Raji (cell line): ENCODE data around the gene ATR.
A peak's percentile ranks its signal among the peaks of the same experiment; 100 is the strongest.

Experiments used
- POLR2A ChIP-seq: IDR thresholded peaks from 2 replicates; pipeline ENCODE4 v1.6.1; 2011; ENCODE audit warnings: low read depth, low read length, control low read depth; ENCODE audit not compliant: insufficient read depth

The ATR gene

DNA sequence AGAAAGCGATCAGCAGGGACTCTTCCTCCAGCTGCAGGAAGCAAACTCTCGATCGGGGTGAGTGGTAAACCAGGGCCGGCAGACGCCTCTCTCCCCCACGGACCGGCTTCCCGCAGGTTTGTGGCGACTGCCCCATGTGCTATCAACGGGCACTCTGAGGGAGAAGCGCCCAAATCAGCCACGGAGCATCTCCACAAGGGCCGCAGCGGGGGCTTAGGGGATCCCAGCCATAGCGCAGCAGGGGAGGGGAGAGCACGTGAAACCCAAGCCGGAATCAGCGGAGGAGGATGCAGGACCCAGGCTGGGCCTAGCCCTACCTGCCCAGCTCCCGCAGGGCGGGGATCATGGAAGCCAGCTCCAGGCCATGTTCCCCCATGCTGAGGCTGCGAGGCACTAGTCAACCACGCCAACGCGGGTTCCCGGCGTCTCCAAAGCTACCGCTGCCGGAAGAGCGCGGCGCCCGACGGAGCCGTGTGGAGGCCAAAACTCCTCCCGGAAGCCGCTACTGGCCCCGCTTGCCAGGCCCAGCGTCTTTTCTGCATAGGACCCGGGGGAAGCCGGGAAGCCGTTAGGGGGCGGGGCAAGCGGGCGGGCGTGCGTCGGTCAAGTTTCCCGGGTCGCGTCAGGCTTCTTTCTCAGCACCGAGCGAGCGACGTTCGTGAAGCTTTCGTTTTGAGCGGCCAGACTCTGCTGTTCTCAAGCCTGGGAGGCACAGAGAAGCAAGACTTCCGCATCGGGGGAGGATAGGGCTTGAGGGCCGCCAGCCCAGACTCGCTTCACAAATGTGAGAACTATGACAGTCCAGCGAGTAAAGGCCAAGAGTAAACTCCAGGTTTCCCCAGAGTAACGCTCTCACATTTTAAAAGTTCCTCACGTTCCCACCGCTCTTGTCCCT, at the start of gene ATR:
Gene ATR (minus strand): TSS at position 405 of the 895 bp plus-strand sequence. CDS start 29 bp downstream, at position 376.
- peak; percentile 93 for TF ChIP-seq POLR2A

DNA sequence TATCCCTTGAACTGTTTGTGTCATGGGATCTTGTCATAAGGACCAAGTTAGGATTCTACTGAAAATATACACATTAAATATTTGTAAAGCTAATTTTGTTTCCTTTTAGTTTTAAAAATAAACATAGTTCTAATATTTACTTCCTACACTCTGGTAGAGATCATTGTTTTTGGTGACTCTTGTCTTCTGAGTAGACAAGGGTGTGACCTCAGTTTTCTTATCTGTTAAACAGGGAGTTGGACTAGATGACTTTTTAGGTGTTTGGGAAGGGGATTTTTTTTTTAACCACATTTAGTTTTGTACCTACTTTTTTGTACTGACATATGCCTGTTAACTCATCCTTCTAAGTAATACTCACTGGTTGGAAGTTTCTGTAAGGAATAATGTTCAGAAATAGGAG, 48.4 kb upstream of the ATR start:
- no peak for TF ChIP-seq POLR2A

DNA sequence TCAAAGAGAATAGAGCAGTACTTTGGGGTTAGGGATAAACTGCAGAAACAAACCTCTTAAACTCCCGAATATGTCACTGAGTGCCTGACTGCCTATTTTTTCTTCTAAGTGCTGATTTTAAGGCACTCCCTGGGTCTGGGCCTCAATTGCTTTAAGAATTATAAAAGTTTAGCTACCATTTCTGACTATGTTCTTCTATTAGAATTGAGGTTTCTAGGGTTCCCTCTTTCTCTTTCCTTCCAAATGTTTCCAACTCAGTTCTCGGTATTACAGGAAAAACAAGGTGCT, 46.6 kb upstream of the ATR start:
- TF ChIP-seq POLR2A: no peak

DNA sequence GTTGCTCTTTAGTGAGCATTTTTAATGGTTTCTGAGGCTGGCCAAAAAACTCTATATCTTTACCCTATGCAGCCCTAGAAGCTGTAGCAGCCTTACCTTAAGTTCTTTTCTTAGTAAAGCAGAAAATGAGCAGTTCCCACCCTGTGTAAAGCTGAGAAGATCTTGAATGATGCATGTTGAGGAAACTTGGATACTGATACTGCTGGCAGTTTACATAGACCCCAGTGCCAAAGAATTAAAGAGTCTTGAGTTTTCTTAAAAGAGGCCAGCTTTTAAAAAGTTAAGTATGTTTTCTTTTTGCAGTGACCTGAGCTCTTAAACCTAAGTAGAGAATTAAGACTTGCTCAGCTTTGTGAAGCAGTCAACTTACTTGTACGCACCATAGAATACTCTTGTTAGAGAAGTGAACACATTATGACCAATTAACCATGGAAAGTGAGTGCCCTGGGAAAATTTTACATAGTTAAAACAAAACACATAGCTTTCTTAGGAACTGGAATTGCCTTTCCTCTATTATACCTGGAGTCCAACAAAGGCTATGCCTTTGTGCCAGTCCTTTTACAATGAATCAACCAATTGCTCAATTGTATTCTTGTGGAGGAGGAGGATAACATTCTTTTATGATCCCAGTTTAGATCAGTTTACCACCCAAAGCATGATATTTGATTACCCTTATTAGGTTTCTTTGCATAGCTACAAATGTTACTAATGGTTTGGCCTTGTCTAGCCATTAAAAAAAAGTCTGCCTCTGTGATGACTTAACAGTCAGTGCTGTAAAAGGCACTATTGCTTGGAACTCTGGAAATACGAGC, 46.0 kb upstream of the ATR start:
- no peak for TF ChIP-seq POLR2A

DNA sequence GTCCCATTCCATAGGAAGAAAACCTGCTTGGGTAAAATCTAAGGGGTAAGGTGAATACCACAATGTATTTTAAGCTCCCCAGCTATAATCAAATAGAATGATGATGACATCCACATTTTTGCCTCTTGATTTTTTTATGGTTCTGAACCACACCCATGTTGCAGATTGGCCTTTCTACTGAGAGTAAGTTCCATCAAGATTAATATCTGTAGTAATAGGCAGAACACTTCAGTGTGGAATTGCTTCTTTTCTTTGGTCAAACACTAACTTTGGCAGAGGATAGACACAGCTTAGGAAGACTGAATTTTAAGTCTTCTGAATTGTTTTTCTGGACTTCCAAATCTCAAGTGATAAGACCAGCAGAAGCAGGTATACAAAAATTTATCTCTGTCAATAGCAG, 44.7 kb upstream of the ATR start:
- TF ChIP-seq POLR2A: no peak

DNA sequence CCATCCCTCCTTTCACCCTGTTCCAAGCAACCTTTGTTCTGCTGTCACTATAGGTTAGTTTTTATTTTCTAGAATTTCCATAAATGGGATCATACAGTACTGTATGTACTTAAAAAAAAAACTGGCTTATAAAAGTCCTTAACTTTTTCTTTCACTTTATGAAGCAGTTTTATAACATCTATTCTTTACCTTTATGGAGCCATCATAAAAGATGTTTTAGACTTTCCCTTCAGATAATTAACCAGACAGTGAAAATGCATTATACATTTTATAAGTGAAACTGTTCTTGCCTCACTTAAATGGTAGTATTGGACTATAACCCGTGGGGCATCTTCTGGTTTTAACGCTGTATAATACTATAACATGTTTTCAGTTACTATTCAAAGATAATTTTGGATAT, 43.9 kb upstream of the ATR start:
- TF ChIP-seq POLR2A: no peak

DNA sequence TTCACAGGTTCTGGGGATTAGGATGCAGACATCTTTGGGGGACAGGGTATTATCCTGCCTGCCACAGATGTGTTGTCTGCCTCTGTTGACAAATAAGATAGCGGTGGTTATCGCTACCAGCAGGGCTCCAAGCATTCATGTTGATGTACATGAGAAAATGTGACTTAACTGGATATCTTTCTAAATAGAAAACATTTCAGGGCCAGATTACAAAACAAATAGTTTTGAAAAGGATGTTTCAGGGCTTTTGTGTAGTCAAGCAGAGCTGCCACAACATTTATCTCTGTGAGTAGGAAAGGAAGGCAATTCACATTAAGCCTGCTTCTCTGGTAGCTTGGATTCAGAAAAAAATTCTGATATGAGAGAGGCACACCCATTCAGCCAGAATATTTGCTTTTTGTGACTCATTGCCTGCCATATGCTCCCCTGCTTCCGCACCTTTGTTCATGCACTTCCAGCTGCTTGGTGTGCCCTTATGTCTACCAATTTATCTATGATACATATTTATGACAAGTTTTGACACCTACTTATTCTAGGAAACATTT, 40.5 kb upstream of the ATR start:
- TF ChIP-seq POLR2A: no peak

DNA sequence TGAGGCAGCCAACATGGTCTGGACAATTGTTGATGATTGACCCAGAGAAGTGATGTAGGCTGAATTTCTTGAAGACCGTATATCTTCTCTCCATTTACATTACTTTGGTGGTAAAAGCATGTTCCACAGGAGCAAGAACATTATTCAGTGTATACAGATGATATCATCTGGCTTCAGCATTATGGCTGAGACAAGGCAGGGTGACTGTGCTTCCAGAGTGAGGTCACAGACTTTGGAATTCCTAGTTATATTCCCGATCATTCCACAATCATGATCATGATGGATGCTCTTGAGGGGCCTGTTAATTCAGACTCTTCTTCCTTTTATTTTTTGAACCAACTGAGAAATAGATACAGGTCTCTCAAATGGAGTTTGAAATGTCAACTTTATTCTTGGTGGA, 36.6 kb upstream of the ATR start:
- no peak for TF ChIP-seq POLR2A

DNA sequence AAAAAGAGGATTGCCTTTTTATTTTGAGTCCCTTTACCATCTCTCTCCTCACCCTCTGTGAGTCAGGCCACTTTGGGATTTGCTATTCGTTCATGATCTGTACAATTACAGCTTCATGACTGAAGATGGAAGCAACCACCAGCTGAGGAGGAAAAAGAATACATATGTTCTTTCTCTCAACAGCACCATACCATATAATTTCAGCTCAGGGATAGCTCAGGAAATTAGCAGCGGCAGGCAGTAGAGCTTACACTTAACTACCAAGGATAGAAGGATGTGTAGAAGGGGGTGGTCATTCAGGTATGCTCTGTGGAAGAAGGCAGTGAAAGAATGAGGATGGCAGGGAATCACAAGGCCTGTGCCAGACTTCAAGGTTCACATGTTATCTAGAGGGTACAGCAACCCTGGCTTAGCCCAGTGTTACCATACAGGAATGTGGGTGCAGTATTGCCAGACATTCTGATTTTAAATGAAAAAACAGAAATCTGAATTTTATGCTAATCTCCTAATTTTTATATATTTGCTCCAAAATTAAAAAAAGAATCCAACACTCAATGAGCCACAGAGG, 35.6 kb upstream of the ATR start:
- no peak for TF ChIP-seq POLR2A

DNA sequence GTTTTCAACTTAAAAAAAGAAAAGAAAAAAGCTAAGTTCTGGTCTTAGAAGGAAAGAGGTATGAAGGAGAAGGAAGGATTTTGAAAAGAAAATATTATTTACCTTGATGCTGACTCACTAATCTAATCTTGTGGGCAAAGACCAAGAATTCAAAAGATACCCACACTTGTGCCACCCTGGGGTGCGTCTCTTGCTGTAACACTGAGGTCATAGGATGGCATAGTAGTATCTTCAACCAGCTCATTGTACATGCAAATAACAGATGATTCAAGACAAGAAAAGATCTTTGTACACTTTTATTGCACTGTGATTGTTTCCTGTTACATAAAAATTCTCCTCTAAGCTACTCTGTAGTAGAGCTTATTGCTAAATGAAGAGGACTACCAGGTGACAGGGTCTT, 35.0 kb upstream of the ATR start:
- no peak for TF ChIP-seq POLR2A

DNA sequence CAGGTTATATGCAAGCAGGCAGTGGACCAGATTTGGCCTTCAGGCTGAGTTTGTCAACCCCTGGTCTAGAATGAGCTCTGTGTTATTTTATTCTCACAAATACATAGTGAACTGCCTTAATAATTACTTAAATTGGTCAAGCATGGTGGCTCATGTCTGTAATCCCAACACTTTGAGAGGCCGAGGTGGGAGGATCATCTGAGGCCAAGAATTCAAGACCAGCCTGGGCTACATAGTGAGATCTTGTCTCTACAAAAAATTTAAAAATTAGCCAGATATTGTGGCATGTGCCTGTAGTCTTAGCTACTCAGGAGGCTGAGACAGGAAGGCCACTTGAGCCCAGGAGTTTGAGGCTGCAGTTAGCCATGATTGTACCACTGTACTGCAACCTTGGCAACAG, 32.7 kb upstream of the ATR start:
- TF ChIP-seq POLR2A: no peak

DNA sequence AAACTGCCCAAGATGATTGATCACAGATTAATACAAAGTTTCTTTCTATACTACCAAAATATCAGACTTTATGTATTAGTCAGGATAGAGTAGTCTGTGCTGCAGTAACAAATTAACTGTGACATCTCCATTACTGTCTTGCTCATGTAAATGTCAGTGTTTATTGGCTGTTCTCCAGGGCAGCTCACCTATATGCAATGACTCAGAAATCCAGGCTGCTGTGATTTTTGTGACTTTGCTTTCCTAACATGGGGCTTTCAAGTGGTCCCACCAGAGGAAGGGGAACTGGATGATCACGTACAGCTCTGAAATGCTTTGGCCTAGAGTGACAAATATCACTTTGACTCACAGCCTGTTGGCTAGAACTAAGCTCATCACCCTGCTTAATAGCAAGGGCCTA, 30.6 kb upstream of the ATR start:
- no peak for TF ChIP-seq POLR2A

DNA sequence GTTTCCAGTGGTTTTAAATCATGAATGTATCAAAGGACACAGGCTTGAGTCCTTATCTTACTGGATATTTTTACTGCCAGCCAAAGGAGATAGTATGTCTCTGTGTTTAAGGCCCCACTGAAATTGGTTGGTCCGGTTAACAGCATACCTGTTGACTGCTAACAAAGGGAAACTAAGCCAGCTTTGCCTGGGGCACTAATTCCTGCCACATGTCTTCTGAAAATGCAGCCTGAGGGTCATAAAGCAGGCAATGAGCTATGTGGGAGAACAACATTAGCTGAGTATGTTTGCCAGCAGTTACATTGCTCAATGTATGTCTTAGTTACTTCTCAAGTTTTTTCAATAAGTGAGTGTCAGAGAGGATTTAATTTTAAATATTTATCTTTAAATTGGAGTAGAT, 30.1 kb upstream of the ATR start:
- TF ChIP-seq POLR2A: no peak

DNA sequence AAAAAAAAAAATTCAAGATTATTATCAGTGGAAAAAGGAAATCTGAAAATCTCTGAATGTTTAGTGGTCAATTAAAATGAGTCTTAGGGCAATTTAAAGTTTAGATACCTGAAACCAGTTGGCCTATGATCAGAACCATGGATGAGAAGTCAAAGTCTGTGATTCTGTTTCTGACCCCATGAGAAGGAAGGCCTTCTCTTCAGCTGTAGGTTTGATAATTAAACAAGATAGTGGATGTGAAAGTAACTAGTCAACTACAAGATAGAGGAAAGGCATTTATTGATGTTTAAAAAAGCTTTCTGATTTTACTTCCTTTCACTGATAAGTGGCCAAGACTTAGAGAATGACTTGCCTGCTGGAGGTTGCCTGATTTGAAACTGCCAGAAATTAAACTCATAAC, 26.4 kb upstream of the ATR start:
- TF ChIP-seq POLR2A: no peak

DNA sequence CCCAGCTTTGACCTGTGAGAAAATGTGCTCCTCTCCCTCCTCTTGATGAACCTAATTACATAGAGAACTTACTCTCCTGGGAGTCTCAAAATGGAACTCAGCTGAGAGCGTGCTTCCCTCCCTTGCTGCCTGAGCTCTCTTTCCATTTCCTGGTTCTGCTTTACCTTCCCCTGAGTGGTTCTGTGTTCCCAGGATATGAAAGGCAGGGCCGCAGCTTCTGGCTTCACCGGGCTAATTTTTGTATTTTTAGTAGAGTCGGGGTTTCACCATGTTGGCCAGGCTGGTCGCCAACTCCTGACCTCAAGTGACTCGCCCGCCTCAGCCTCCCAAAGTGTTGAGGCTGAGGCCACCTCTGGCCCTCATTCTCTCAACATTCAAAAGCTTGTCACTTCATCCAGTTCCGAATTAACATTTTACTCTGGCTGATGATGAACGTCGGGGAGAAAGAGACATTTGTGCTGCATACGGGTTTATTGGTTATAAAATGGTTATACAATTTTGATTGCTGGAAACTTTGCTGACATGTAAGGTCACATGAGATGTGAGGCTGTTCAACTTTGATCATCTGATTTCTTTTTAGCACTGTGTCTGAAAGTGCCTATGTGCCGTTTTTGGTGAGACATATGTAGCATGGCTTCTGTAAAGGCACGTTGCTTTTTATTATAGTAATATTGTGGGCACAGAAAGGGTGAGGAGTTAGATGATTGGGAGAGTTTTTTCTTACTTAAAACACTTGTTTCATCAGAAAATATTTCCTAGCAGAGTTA, 24.3 kb upstream of the ATR start:
- no peak for TF ChIP-seq POLR2A
